CD4-positive, CD25-positive, alpha-beta regulatory T cell (primary cell): Measurements from ENCODE around the gene ATG10. TPM values are rescaled to one million over a fixed set of nuclear protein-coding genes. Genes with fewer than 3 reads are reported as not detected.

ENCODE experiments used
- ATAC-seq, 2 donors: fragments of 150-1000 bp; cut with Tn5 transposase; one replicate each; pipeline ENCODE4 v1.10.0; 2021; ENCODE audit warnings: low read depth in 2 of 2, moderate number of reproducible peaks in 2 of 2, moderate library complexity in 1 of 2
- DNase-seq, 3 donors: peaks; one replicate each; pipeline versions ENCODE4 v3.0.0 to v3.0.0-alpha.2; 2012 to 2022; ENCODE audit warnings: mixed read lengths in 1 of 3
- H3K27ac ChIP-seq: one replicate; pipeline ENCODE4 v1.7.0; 2013; ENCODE audit warnings: mild to moderate bottlenecking, low read length; ENCODE audit not compliant: insufficient read depth, poor library complexity, severe bottlenecking
- H3K27me3 ChIP-seq: one replicate; pipeline ENCODE4 v1.7.0; 2013; ENCODE audit warnings: low read length; ENCODE audit not compliant: control insufficient read depth, insufficient read depth
- H3K36me3 ChIP-seq: one replicate; pipeline ENCODE4 v1.7.0; 2013; ENCODE audit warnings: mild to moderate bottlenecking, low read length, moderate library complexity; ENCODE audit not compliant: control insufficient read depth, insufficient read depth
- H3K4me1 ChIP-seq: 2 replicates; pipeline ENCODE4 v1.7.0; 2013; ENCODE audit warnings: mild to moderate bottlenecking, low read length; ENCODE audit not compliant: insufficient read depth, control insufficient read depth, poor library complexity, severe bottlenecking
- H3K4me3 ChIP-seq: one replicate; pipeline ENCODE4 v1.7.0; 2013; ENCODE audit warnings: low read depth, mild to moderate bottlenecking, low read length, moderate library complexity
- H3K9me3 ChIP-seq, 2 experiments: 1 replicate in 1 of 2; 2 replicates in 1 of 2; pipeline ENCODE4 v1.7.0; 2013; ENCODE audit warnings: low read length in 2 of 2, mild to moderate bottlenecking in 1 of 2, moderate library complexity in 1 of 2; ENCODE audit not compliant: control insufficient read depth in 2 of 2
- H3K27ac Mint-ChIP-seq, 3 donors: one replicate each; pipeline ENCODE4 v1.8.0; 2020 to 2022; ENCODE audit warnings: mild to moderate bottlenecking in 3 of 3, mixed read lengths in 3 of 3, moderate library complexity in 2 of 3
- H3K27me3 Mint-ChIP-seq: one replicate; pipeline ENCODE4 v1.8.0; 2022; ENCODE audit warnings: mild to moderate bottlenecking, mixed read lengths
- H3K36me3 Mint-ChIP-seq: one replicate; pipeline ENCODE4 v1.8.0; 2020; ENCODE audit warnings: mixed read lengths
- H3K4me1 Mint-ChIP-seq, 4 donors: one replicate each; pipeline ENCODE4 v1.8.0; 2020 to 2022; ENCODE audit warnings: mixed read lengths in 4 of 4, mild to moderate bottlenecking in 1 of 4
- H3K4me3 Mint-ChIP-seq, 4 donors: one replicate each; pipeline ENCODE4 v1.8.0; 2020 to 2022; ENCODE audit warnings: mild to moderate bottlenecking in 4 of 4, mixed read lengths in 4 of 4, moderate library complexity in 3 of 4
- H3K9me3 Mint-ChIP-seq, 7 donors: one replicate each; pipeline ENCODE4 v1.8.0; 2020 to 2022; ENCODE audit warnings: mixed read lengths in 7 of 7, mild to moderate bottlenecking in 3 of 7, moderate library complexity in 2 of 7
- polyA plus RNA-seq, 4 donors: library from polyadenylated mRNA; unstranded; fragments of 300-500 nt; fragmentation: Illumina TruSeq; gene quantifications; one replicate each; pipeline ENCODE4 v1.2.3, GENCODE V29; 2021
- total RNA-seq: library from RNA; stranded (reverse); gene quantifications from one replicate; pipeline ENCODE4 v1.2.3, GENCODE V29; 2022

Gene ATG10
- total and polyA plus RNA-seq, 5 donors from 2014 or later, result 7.5 to 13.2 (median 9.3) TPM

GRCh38 chr5:82291420-82291819 is 319.6 kb downstream of the ATG10 start:
- Histone ChIP-seq H3K36me3 (no peaks in the 10 kb centered on the region), H3K9me3 (no peaks in the 10 kb centered on the region), H3K4me3 (no peak overlapping the region), H3K27ac (no peak overlapping the region), H3K4me1 (no peaks in the 10 kb centered on the region), H3K27me3 (no peaks in the 10 kb centered on the region)
- H3K27ac Mint-ChIP-seq, result no peak overlapping the region
- DNase-seq (no peak), ATAC-seq (no peak)
- no peaks in the 10 kb centered on the region for H3K9me3 Mint-ChIP-seq
- no peaks in the 10 kb centered on the region for H3K4me1 Mint-ChIP-seq
- H3K36me3 Mint-ChIP-seq, result no peaks in the 10 kb centered on the region
- H3K27me3 Mint-ChIP-seq, result no peaks in the 10 kb centered on the region
- H3K4me3 Mint-ChIP-seq, result no peak overlapping the region

- Histone ChIP-seq H3K27ac (no peak overlapping the region), H3K27me3 (no peaks in the 10 kb centered on the region), H3K36me3 (no peaks in the 10 kb centered on the region), H3K4me1 (no peaks in the 10 kb centered on the region), H3K9me3 (no peaks in the 10 kb centered on the region), H3K4me3 (no peak overlapping the region)
- peaks cover 0 to 3% (median 0%) of the 10 kb centered on the region in 7 donors for H3K9me3 Mint-ChIP-seq
- no peak overlapping the region for H3K27ac Mint-ChIP-seq
- no peaks in the 10 kb centered on the region for H3K27me3 Mint-ChIP-seq
- H3K4me3 Mint-ChIP-seq, result no peak overlapping the region
- H3K36me3 Mint-ChIP-seq, result no peaks in the 10 kb centered on the region
- no peaks in the 10 kb centered on the region for H3K4me1 Mint-ChIP-seq
- DNase-seq, result no peak
- no peak for ATAC-seq
Measured at GRCh38 chr5:82295144-82295543, 323.3 kb downstream of the ATG10 start.

GRCh38 chr5:82295959-82296531 is 324.2 kb downstream of the ATG10 start:
- ATAC-seq, result no peak
- H3K27me3 Mint-ChIP-seq, result no peaks in the 10 kb centered on the region
- H3K36me3 ChIP-seq, result no peaks in the 10 kb centered on the region
- H3K36me3 Mint-ChIP-seq, result no peaks in the 10 kb centered on the region
- peaks cover 0 to 3% (median 0%) of the 10 kb centered on the region in 7 donors for H3K9me3 Mint-ChIP-seq
- H3K9me3 ChIP-seq, result no peaks in the 10 kb centered on the region
- H3K4me3 Mint-ChIP-seq, result no peak overlapping the region
- H3K27me3 ChIP-seq, result no peaks in the 10 kb centered on the region
- no peak overlapping the region for H3K27ac ChIP-seq
- H3K4me1 ChIP-seq, result no peaks in the 10 kb centered on the region
- H3K4me1 Mint-ChIP-seq, result no peaks in the 10 kb centered on the region
- H3K27ac Mint-ChIP-seq, result no peak overlapping the region
- no peak for DNase-seq
- no peak overlapping the region for H3K4me3 ChIP-seq

GRCh38 chr5:82296929-82297328 is 325.1 kb downstream of the ATG10 start:
- no peak overlapping the region for H3K27ac ChIP-seq
- DNase-seq (no peak), ATAC-seq (no peak)
- no peaks in the 10 kb centered on the region for H3K27me3 Mint-ChIP-seq
- H3K4me3 Mint-ChIP-seq, result no peak overlapping the region
- no peaks in the 10 kb centered on the region for H3K9me3 ChIP-seq
- H3K4me1 ChIP-seq, result no peaks in the 10 kb centered on the region
- H3K9me3 Mint-ChIP-seq, result peaks cover 0 to 3% (median 0%) of the 10 kb centered on the region in 7 donors
- no peaks in the 10 kb centered on the region for H3K4me1 Mint-ChIP-seq
- no peaks in the 10 kb centered on the region for H3K36me3 ChIP-seq
- no peak overlapping the region for H3K27ac Mint-ChIP-seq
- no peaks in the 10 kb centered on the region for H3K27me3 ChIP-seq
- no peak overlapping the region for H3K4me3 ChIP-seq
- no peaks in the 10 kb centered on the region for H3K36me3 Mint-ChIP-seq

GRCh38 chr5:82297711-82298110 is 325.9 kb downstream of the ATG10 start:
- no peak overlapping the region for H3K27ac ChIP-seq
- Mint-ChIP-seq H3K4me1 (no peaks in the 10 kb centered on the region), H3K9me3 (peaks cover 0 to 3% (median 0%) of the 10 kb centered on the region in 7 donors), H3K4me3 (no peak overlapping the region), H3K27me3 (no peaks in the 10 kb centered on the region), H3K36me3 (no peaks in the 10 kb centered on the region), H3K27ac (no peak overlapping the region)
- no peaks in the 10 kb centered on the region for H3K4me1 ChIP-seq
- H3K4me3 ChIP-seq, result no peak overlapping the region
- H3K36me3 ChIP-seq, result no peaks in the 10 kb centered on the region
- no peaks in the 10 kb centered on the region for H3K27me3 ChIP-seq
- no peaks in the 10 kb centered on the region for H3K9me3 ChIP-seq
- DNase-seq (no peak), ATAC-seq (no peak)

- no peak overlapping the region for H3K4me3 Mint-ChIP-seq
- H3K4me1 Mint-ChIP-seq, result no peaks in the 10 kb centered on the region
- ATAC-seq (no peak), DNase-seq (no peak)
- H3K27me3 ChIP-seq, result no peaks in the 10 kb centered on the region
- H3K36me3 Mint-ChIP-seq, result no peaks in the 10 kb centered on the region
- H3K4me3 ChIP-seq, result no peak overlapping the region
- no peaks in the 10 kb centered on the region for H3K27me3 Mint-ChIP-seq
- no peak overlapping the region for H3K27ac ChIP-seq
- H3K36me3 ChIP-seq, result no peaks in the 10 kb centered on the region
- no peaks in the 10 kb centered on the region for H3K4me1 ChIP-seq
- no peaks in the 10 kb centered on the region for H3K9me3 ChIP-seq
- H3K9me3 Mint-ChIP-seq, result peaks cover 0 to 3% (median 0%) of the 10 kb centered on the region in 7 donors
- H3K27ac Mint-ChIP-seq, result no peak overlapping the region
Measured at GRCh38 chr5:82298668-82299067, 326.8 kb downstream of the ATG10 start.

- DNase-seq, result no peak
- H3K4me3 ChIP-seq, result no peak overlapping the region
- Mint-ChIP-seq H3K36me3 (peaks cover 9% of the 10 kb centered on the region), H3K4me3 (no peak overlapping the region), H3K27me3 (no peaks in the 10 kb centered on the region), H3K4me1 (no peaks in the 10 kb centered on the region), H3K9me3 (peaks cover 0 to 3% (median 0%) of the 10 kb centered on the region in 7 donors), H3K27ac (no peak overlapping the region)
- no peak for ATAC-seq
- no peak overlapping the region for H3K27ac ChIP-seq
- H3K36me3 ChIP-seq, result no peaks in the 10 kb centered on the region
- H3K4me1 ChIP-seq, result no peaks in the 10 kb centered on the region
- no peaks in the 10 kb centered on the region for H3K9me3 ChIP-seq
- no peaks in the 10 kb centered on the region for H3K27me3 ChIP-seq
Measured at GRCh38 chr5:82301190-82301589, 329.4 kb downstream of the ATG10 start.
